PC-3 (cell line): Measurements from ENCODE around the gene CNPY1.

Source experiments
- EZH2 ChIP-seq: fragments of 300-600 bp; sonication (generic); IDR thresholded peaks from one replicate; pipeline ENCODE4 v1.6.1; 2017; ENCODE audit warnings: antibody characterized with exemption, mild to moderate bottlenecking, low read length; ENCODE audit not compliant: unreplicated experiment
- EZH2phosphoT487 ChIP-seq: fragments of 300-600 bp; sonication (generic); IDR thresholded peaks from 2 replicates; pipeline ENCODE4 v1.6.1; 2018; ENCODE audit warnings: mild to moderate bottlenecking, antibody characterized with exemption, low read length, borderline replicate concordance
- TF ChIP-seq, protein P1 (sequence below): fragments of 300-600 bp; sonication (generic); conservative IDR thresholded peaks from 2 replicates; pipeline ENCODE4 v1.5.1; 2017; ENCODE audit warnings: antibody characterized with exemption, low read depth, mild to moderate bottlenecking, low read length

DNA sequence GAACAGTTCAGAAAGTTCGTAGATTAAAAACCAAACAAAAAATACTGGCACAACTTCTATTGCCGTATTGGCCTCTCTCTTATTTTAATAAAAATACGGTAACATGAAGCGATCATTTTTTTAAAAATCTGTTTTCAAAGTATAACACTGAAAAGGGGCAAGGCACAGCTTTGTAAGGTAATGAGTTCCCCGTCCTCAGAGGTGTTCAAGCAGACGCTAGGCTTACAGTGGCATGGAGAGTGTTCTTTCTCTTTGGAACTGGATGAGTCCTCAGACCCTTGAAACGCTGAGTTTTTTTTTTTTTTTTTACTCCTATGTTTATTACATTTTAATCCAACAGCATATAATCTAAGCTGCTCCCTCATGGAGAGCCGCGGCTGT, 80.6 kb downstream of the CNPY1 start:
- no peak for TF ChIP-seq EZH2
- TF ChIP-seq, protein P1, sequence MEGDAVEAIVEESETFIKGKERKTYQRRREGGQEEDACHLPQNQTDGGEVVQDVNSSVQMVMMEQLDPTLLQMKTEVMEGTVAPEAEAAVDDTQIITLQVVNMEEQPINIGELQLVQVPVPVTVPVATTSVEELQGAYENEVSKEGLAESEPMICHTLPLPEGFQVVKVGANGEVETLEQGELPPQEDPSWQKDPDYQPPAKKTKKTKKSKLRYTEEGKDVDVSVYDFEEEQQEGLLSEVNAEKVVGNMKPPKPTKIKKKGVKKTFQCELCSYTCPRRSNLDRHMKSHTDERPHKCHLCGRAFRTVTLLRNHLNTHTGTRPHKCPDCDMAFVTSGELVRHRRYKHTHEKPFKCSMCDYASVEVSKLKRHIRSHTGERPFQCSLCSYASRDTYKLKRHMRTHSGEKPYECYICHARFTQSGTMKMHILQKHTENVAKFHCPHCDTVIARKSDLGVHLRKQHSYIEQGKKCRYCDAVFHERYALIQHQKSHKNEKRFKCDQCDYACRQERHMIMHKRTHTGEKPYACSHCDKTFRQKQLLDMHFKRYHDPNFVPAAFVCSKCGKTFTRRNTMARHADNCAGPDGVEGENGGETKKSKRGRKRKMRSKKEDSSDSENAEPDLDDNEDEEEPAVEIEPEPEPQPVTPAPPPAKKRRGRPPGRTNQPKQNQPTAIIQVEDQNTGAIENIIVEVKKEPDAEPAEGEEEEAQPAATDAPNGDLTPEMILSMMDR = no peak
- no peak for TF ChIP-seq EZH2phosphoT487
